IMR-90 (cell line): Measurements from ENCODE around the gene DCANP1. TPM values are rescaled to one million over a fixed set of nuclear protein-coding genes. Genes with fewer than 3 reads are reported as not detected.

ENCODE experiments used
- ATAC-seq: fragments of 200-7000 bp; cut with Tn5 transposase; 2 replicates; pipeline ENCODE4 v1.9.1; 2020; ENCODE audit warnings: low read depth, mild to moderate bottlenecking, moderate library complexity
- BruUV-seq: library from RNA; stranded (reverse); fragments of 400-500 nt; replicated peaks from 2 replicates; lab custom pipeline; 2021; lab: Mats Ljungman, UMichigan
- CTCF ChIA-PET: fragments of 300-600 bp; formaldehyde crosslinking; extraction: SDS; loops from one replicate; lab custom pipeline; 2021; ENCODE audit warnings: antibody characterized with exemption; lab: Yijun Ruan, JAX
- POLR2A ChIA-PET: fragments of 300-600 bp; sonication (Branson Sonifier 250); formaldehyde crosslinking; loops from one replicate; lab custom pipeline; 2022; ENCODE audit warnings: antibody characterized with exemption; ENCODE audit not compliant: unreplicated experiment; lab: Charles Lee
- DNase-seq: peaks from one replicate; pipeline ENCODE4 v3.0.0; 2013
- H2AFZ ChIP-seq: replicated peaks from 2 replicates; pipeline ENCODE3; 2013; ENCODE audit warnings: low read length, mild to moderate bottlenecking; ENCODE audit not compliant: poor library complexity
- H2AK5ac ChIP-seq: 2 replicates; pipeline ENCODE4 v1.6.1; 2013; ENCODE audit warnings: low read depth, low read length, inconsistent platforms
- H2AK9ac ChIP-seq: replicated peaks from 2 replicates; pipeline ENCODE3; 2013; ENCODE audit warnings: mild to moderate bottlenecking, low read depth, low read length, moderate library complexity; ENCODE audit not compliant: poor library complexity
- H2BK120ac ChIP-seq: 2 replicates; pipeline ENCODE4 v1.6.1; 2013; ENCODE audit warnings: low read depth, low read length, inconsistent platforms
- H2BK15ac ChIP-seq: 3 replicates; pipeline ENCODE4 v1.6.1; 2013; ENCODE audit warnings: low read depth, low read length, inconsistent platforms
- H2BK20ac ChIP-seq: 2 replicates; pipeline ENCODE4 v1.6.1; 2013; ENCODE audit warnings: low read depth, mild to moderate bottlenecking, inconsistent platforms, low read length, moderate library complexity
- H2BK5ac ChIP-seq: 2 replicates; pipeline ENCODE4 v1.6.1; 2013; ENCODE audit warnings: mild to moderate bottlenecking, low read depth, low read length, inconsistent platforms; ENCODE audit not compliant: poor library complexity, severe bottlenecking
- H3K14ac ChIP-seq: replicated peaks from 2 replicates; pipeline ENCODE4 v1.6.1; 2013; ENCODE audit warnings: low read depth, low read length, inconsistent platforms
- H3K18ac ChIP-seq: 2 replicates; pipeline ENCODE4 v1.6.1; 2013; ENCODE audit warnings: low read depth, low read length, control low read depth
- H3K23ac ChIP-seq: 2 replicates; pipeline ENCODE4 v1.6.1; 2013; ENCODE audit warnings: low read depth, low read length, inconsistent platforms
- H3K27ac ChIP-seq: 2 replicates; pipeline ENCODE4 v1.5.1; 2013; ENCODE audit warnings: mild to moderate bottlenecking, control low read depth, low read length; ENCODE audit not compliant: insufficient read depth
- H3K27me3 ChIP-seq: 2 replicates; pipeline ENCODE4 v1.6.1; 2013; ENCODE audit warnings: low read length; ENCODE audit not compliant: control insufficient read depth, insufficient read depth
- H3K36me3 ChIP-seq: 2 replicates; pipeline ENCODE4 v1.6.1; 2013; ENCODE audit warnings: low read length, mixed read lengths; ENCODE audit not compliant: control insufficient read depth, insufficient read depth
- H3K4ac ChIP-seq: 2 replicates; pipeline ENCODE4 v1.6.1; 2013; ENCODE audit warnings: low read depth, low read length, inconsistent platforms
- H3K4me1 ChIP-seq: 2 replicates; pipeline ENCODE4 v1.6.1; 2013; ENCODE audit warnings: low read length, mixed read lengths; ENCODE audit not compliant: control insufficient read depth, insufficient read depth
- H3K4me2 ChIP-seq: 2 replicates; pipeline ENCODE4 v1.6.1; 2013; ENCODE audit warnings: low read depth, mild to moderate bottlenecking, control low read depth, low read length, moderate library complexity
- H3K4me3 ChIP-seq: 2 replicates; pipeline ENCODE4 v1.5.1; 2013; ENCODE audit warnings: low read depth, mild to moderate bottlenecking, control low read depth, low read length, moderate library complexity; ENCODE audit not compliant: insufficient read depth
- H3K56ac ChIP-seq: 2 replicates; pipeline ENCODE4 v1.6.1; 2013; ENCODE audit warnings: low read length, inconsistent platforms; ENCODE audit not compliant: insufficient read depth; ENCODE audit errors: extremely low read depth
- H3K79me1 ChIP-seq, 2 experiments: 2 replicates each; pipeline ENCODE4 v1.6.1; 2013; ENCODE audit warnings: low read length in 2 of 2, inconsistent platforms in 1 of 2, low read depth in 1 of 2
- H3K9ac ChIP-seq: 2 replicates; pipeline ENCODE4 v1.6.1; 2013; ENCODE audit warnings: low read depth, low read length, control low read depth
- H3K9me1 ChIP-seq: 2 replicates; pipeline ENCODE4 v1.6.1; 2013; ENCODE audit warnings: low read length, inconsistent platforms; ENCODE audit not compliant: insufficient read depth
- H3K9me3 ChIP-seq: 2 replicates; pipeline ENCODE4 v1.6.1; 2013; ENCODE audit warnings: low read length; ENCODE audit not compliant: control insufficient read depth, insufficient read depth
- H4K20me1 ChIP-seq: 2 replicates; pipeline ENCODE4 v1.6.1; 2013; ENCODE audit warnings: low read length, inconsistent platforms; ENCODE audit not compliant: insufficient read depth
- H4K5ac ChIP-seq: 2 replicates; pipeline ENCODE4 v1.6.1; 2013; ENCODE audit warnings: mild to moderate bottlenecking, low read depth, low read length, control low read depth
- H4K8ac ChIP-seq, 2 experiments: 2 replicates each; pipeline ENCODE4 v1.6.1; 2013; ENCODE audit warnings: low read depth in 2 of 2, low read length in 2 of 2, control low read depth in 1 of 2, inconsistent platforms in 1 of 2
- H4K91ac ChIP-seq: 2 replicates; pipeline ENCODE4 v1.6.1; 2013; ENCODE audit warnings: low read depth, low read length, inconsistent platforms; ENCODE audit not compliant: insufficient read depth
- BHLHE40 ChIP-seq: fragments of 150-350 bp; IDR thresholded peaks from 2 replicates; pipeline ENCODE4 v1.6.1; 2016; ENCODE audit warnings: mild to moderate bottlenecking, low read depth, low read length
- CEBPB ChIP-seq: IDR thresholded peaks from 2 replicates; pipeline ENCODE4 v1.6.1; 2012; ENCODE audit warnings: low read depth, low read length, improper control_type of control experiment
- CHD1 ChIP-seq: IDR thresholded peaks from 2 replicates; pipeline ENCODE4 v1.6.1; 2012; ENCODE audit warnings: low read depth, low read length, improper control_type of control experiment
- CTCF ChIP-seq: conservative IDR thresholded peaks from 2 replicates; pipeline ENCODE4 v1.5.1; 2012; ENCODE audit warnings: mild to moderate bottlenecking, low read depth, low read length, improper control_type of control experiment
- ELK1 ChIP-seq: fragments of 150-350 bp; IDR thresholded peaks from 2 replicates; pipeline ENCODE4 v1.6.1; 2016; ENCODE audit warnings: low read depth, mild to moderate bottlenecking, low read length, moderate library complexity, borderline replicate concordance
- FOS ChIP-seq: fragments of 150-350 bp; IDR thresholded peaks from 2 replicates; pipeline ENCODE4 v1.6.1; 2016; ENCODE audit warnings: low read depth, low read length
- MAFK ChIP-seq: IDR thresholded peaks from 2 replicates; pipeline ENCODE4 v1.6.1; 2012; ENCODE audit warnings: low read depth, low read length, improper control_type of control experiment
- MAZ ChIP-seq: IDR thresholded peaks from 2 replicates; pipeline ENCODE4 v1.6.1; 2012; ENCODE audit warnings: low read depth, mild to moderate bottlenecking, low read length, improper control_type of control experiment, moderate library complexity, borderline replicate concordance
- MXI1 ChIP-seq: IDR thresholded peaks from 2 replicates; pipeline ENCODE4 v1.6.1; 2012; ENCODE audit warnings: low read depth, mild to moderate bottlenecking, low read length, moderate library complexity, borderline replicate concordance
- NFE2L2 ChIP-seq: fragments of 150-350 bp; IDR thresholded peaks from 2 replicates; pipeline ENCODE4 v1.6.1; 2016; ENCODE audit warnings: low read depth, mild to moderate bottlenecking, low read length
- POLR2A ChIP-seq: IDR thresholded peaks from 2 replicates; pipeline ENCODE4 v1.6.1; 2012; ENCODE audit warnings: mild to moderate bottlenecking, low read depth, low read length
- RAD21 ChIP-seq: IDR thresholded peaks from 2 replicates; pipeline ENCODE4 v1.6.1; 2012; ENCODE audit warnings: low read length, improper control_type of control experiment
- RCOR1 ChIP-seq: IDR thresholded peaks from 2 replicates; pipeline ENCODE4 v1.6.1; 2012; ENCODE audit warnings: mild to moderate bottlenecking, low read length, improper control_type of control experiment; ENCODE audit not compliant: insufficient replicate concordance
- RFX5 ChIP-seq: IDR thresholded peaks from 2 replicates; pipeline ENCODE4 v1.8.0; 2012; ENCODE audit warnings: low read depth, mild to moderate bottlenecking, low read length, moderate library complexity
- SMC3 ChIP-seq: fragments of 150-350 bp; IDR thresholded peaks from 2 replicates; pipeline ENCODE4 v1.6.1; 2016; ENCODE audit warnings: low read depth, mild to moderate bottlenecking, antibody characterized with exemption, low read length, moderate library complexity
- USF2 ChIP-seq: fragments of 150-350 bp; IDR thresholded peaks from 2 replicates; pipeline ENCODE4 v1.6.1; 2017; ENCODE audit warnings: mild to moderate bottlenecking, antibody characterized with exemption, low read length, low read depth
- WGBS, 2 experiments: methylation state at CpG; one replicate each; pipeline versions ENCODE4 v1.1.5 to v1.1.7; 2013; ENCODE audit warnings: missing lambda C conversion rate in 2 of 2; ENCODE audit not compliant: insufficient read length in 1 of 2; ENCODE audit errors: extremely low coverage in 2 of 2; 5-methylcytosine and 5-hydroxymethylcytosine counted together
- dilution Hi-C: fragments of 300-500 bp; cut with HindIII; formaldehyde crosslinking; loops from one replicate; pipeline ENCODE4 v1.14.3; 2018; ENCODE audit warnings: low sequenced_read_pairs; ENCODE audit not compliant: unreplicated experiment
- in situ Hi-C: fragments of 300-500 bp; cut with MboI; formaldehyde crosslinking; loops from 3 replicates; pipeline ENCODE4 v1.14.3; 2019; ENCODE audit warnings: low sequenced_read_pairs, inconsistent platforms, mixed read lengths
- intact Hi-C: fragments of 100-400 bp; cut with micrococcal nuclease; formaldehyde crosslinking; loops from 2 replicates; pipeline ENCODE4 v1.10.0; 2022
- polyA plus RNA-seq, 3 experiments: library from polyadenylated mRNA; depleted of rRNA; stranded (reverse); fragments of >200 nt; gene quantifications; 2 replicates each; pipeline ENCODE4 v1.2.3, GENCODE V29; 2012; ENCODE audit warnings: low replicate concordance in 1 of 3
- total RNA-seq: library from RNA; depleted of rRNA; stranded (reverse); fragments of >200 nt; gene quantifications from 2 replicates; pipeline ENCODE4 v1.2.3, GENCODE V29; 2012

DCANP1 gene
- total and polyA plus RNA-seq, 2 of the 4 experiments (the other 2 are of a cell fraction), result not detected

DNA sequence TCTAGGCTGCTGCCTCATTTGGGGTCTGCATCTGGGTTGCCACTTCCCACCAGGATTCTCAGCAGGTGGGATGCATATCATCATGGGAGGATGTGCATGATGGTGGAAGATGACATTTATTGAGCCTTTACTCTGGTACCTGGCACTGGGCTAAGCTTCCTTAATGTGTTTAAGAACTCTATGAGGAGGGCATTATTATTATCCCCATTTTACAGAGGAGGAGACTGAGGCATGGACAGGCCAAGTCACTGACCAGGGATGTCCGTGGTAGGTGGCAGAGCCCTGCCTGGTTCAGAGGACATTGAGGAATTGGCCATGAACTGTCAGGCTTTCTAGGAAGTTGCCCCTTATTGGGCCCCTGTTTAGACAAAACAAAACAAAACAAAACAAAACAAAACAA is 36.1 kb upstream of the DCANP1 start:
- H2AK9ac ChIP-seq, result no peak overlapping the region
- no peak for DNase-seq
- H2BK120ac ChIP-seq, result no peak overlapping the region
- no CpG with 5 or more reads among the region's 1 CpG for WGBS, 2 experiments
- H3K27ac ChIP-seq, result no peak overlapping the region
- H3K18ac ChIP-seq, result no peak overlapping the region
- no peak overlapping the region for H3K56ac ChIP-seq
- in situ Hi-C loops, result no loop called here
- H2AFZ ChIP-seq, result no peak overlapping the region
- no peaks in the 10 kb centered on the region for H3K9me3 ChIP-seq
- H3K4ac ChIP-seq, result no peak overlapping the region
- H2BK20ac ChIP-seq, result no peak overlapping the region
- intact Hi-C loops, result no loop called here
- H3K79me1 ChIP-seq, result no peaks in the 10 kb centered on the region
- TF ChIP-seq RCOR1 (no peak), RAD21 (no peak), FOS (no peak), USF2 (no peak), NFE2L2 (no peak), BHLHE40 (no peak), CEBPB (no peak), RFX5 (no peak), MXI1 (no peak), MAFK (no peak), ELK1 (no peak), MAZ (no peak), SMC3 (no peak), CHD1 (no peak), CTCF (no peak), POLR2A (no peak)
- H3K23ac ChIP-seq, result no peak overlapping the region
- BruUV-seq, result no TSS peak
- H3K4me1 ChIP-seq, result peaks cover 2% of the 10 kb centered on the region; the same call in 1 of the 2 replicates
- H2BK15ac ChIP-seq, result no peak overlapping the region
- no peak overlapping the region for H3K4me2 ChIP-seq
- H3K4me3 ChIP-seq, result no peak overlapping the region
- no peak overlapping the region for H3K14ac ChIP-seq
- POLR2A ChIA-PET, result no interaction called here
- H2BK5ac ChIP-seq, result no peak overlapping the region
- dilution Hi-C loops, result no loop called here
- peaks cover 5% of the 10 kb centered on the region; the same call in 1 of the 2 replicates for H3K9me1 ChIP-seq
- H3K27me3 ChIP-seq, result peaks cover 70% of the 10 kb centered on the region
- no peak overlapping the region for H4K91ac ChIP-seq
- H4K5ac ChIP-seq, result no peak overlapping the region
- H2AK5ac ChIP-seq, result no peak overlapping the region
- ATAC-seq, result no peak
- H4K20me1 ChIP-seq, result no peaks in the 10 kb centered on the region; the same call in 1 of the 2 replicates
- no peak overlapping the region for H4K8ac ChIP-seq
- no peaks in the 10 kb centered on the region for H3K36me3 ChIP-seq
- CTCF ChIA-PET, result no interaction called here
- H3K9ac ChIP-seq, result no peak overlapping the region
